ENCODE results near the gene PTCHD1. TPM values are rescaled to one million over a fixed set of nuclear protein-coding genes. Genes with fewer than 3 reads are reported as not detected.

PTCHD1 gene
- total and polyA plus RNA-seq, 3 donors from 2014 or later = 0.28 to 1.6 (median 0.94) TPM

GRCh38 chrX:23403849-23404248 lies 69.2 kb downstream of the PTCHD1 start:
- Histone ChIP-seq H3K27ac (no peak overlapping the region), H3K4me1 (no peaks in the 10 kb centered on the region), H3K4me3 (no peak overlapping the region), H3K9me3 (no peaks in the 10 kb centered on the region), H3K27me3 (no peaks in the 10 kb centered on the region), H3K36me3 (ENCODE audit: low read depth, missing control alignments) (no peaks in the 10 kb centered on the region)
- intact Hi-C loops (cut with DNase I; ENCODE audit: low total_unique reads) = no loop called here
- 71 to 74% methylated on average over 6 of the region's 6 CpGs for whole genome bisulfite sequencing, 2 donors
- DNase-seq = no peak
- no peak for TF ChIP-seq POLR2A (IDR thresholded peaks at IDR 0.05)
- TF ChIP-seq, protein P1, sequence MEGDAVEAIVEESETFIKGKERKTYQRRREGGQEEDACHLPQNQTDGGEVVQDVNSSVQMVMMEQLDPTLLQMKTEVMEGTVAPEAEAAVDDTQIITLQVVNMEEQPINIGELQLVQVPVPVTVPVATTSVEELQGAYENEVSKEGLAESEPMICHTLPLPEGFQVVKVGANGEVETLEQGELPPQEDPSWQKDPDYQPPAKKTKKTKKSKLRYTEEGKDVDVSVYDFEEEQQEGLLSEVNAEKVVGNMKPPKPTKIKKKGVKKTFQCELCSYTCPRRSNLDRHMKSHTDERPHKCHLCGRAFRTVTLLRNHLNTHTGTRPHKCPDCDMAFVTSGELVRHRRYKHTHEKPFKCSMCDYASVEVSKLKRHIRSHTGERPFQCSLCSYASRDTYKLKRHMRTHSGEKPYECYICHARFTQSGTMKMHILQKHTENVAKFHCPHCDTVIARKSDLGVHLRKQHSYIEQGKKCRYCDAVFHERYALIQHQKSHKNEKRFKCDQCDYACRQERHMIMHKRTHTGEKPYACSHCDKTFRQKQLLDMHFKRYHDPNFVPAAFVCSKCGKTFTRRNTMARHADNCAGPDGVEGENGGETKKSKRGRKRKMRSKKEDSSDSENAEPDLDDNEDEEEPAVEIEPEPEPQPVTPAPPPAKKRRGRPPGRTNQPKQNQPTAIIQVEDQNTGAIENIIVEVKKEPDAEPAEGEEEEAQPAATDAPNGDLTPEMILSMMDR (IDR thresholded peaks at IDR 0.05) = no peak

- Histone ChIP-seq H3K27ac (no peak overlapping the region), H3K36me3 (ENCODE audit: low read depth, missing control alignments) (no peaks in the 10 kb centered on the region), H3K9me3 (no peaks in the 10 kb centered on the region), H3K4me3 (no peak overlapping the region), H3K27me3 (no peaks in the 10 kb centered on the region), H3K4me1 (no peaks in the 10 kb centered on the region)
- WGBS, 2 donors = 70 to 85% methylated on average over 1 of the region's 1 CpG
- no peak for DNase-seq
- intact Hi-C loops (cut with DNase I; ENCODE audit: low total_unique reads) = no loop called here
- TF ChIP-seq, protein P1 (IDR thresholded peaks at IDR 0.05) = no peak
- TF ChIP-seq POLR2A (IDR thresholded peaks at IDR 0.05) = no peak
These were observed 88.3 kb downstream of the PTCHD1 start for GRCh38 chrX:23422912-23423311.

DNA sequence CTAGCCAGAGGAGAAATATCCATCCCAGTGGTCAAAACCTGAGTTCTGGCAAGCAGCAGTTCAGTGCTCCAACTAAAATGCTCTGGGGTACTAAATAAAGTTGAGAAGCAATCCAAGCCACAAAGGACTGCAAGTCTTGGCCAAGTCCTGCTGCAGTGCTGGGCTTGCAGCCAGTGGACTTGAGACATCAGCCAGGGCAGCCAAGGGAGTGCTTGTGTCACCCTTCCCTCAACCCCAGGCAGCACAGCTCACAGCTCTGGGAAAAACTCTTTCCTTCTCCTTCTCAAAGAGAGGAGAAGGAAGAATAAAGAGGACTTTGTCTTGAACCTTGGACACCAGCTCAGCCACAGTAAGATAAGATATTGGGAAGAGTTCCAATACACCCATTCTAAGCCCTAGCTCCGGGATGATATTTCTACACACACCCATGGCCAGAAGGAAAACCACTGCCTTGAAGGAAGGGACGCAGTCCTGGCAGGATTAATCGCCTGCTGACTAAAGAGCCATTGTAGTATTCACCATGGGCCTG lies 99.8 kb downstream of the PTCHD1 start:
- intact Hi-C loops (cut with DNase I; ENCODE audit: low total_unique reads) = no loop called here
- WGBS, 2 donors = 32% methylated on average over 3 of the region's 3 CpGs; no CpG with 5 or more reads in 1 of the 2 donors
- Histone ChIP-seq H3K4me3 (no peak overlapping the region), H3K9me3 (no peaks in the 10 kb centered on the region), H3K36me3 (ENCODE audit: low read depth, missing control alignments) (no peaks in the 10 kb centered on the region), H3K4me1 (peaks cover 5% of the 10 kb centered on the region), H3K27ac (no peak overlapping the region), H3K27me3 (no peaks in the 10 kb centered on the region)
- TF ChIP-seq, protein P1 (IDR thresholded peaks at IDR 0.05) = no peak
- no peak for TF ChIP-seq POLR2A (IDR thresholded peaks at IDR 0.05)
- peak; percentile 85 for DNase-seq

DNA sequence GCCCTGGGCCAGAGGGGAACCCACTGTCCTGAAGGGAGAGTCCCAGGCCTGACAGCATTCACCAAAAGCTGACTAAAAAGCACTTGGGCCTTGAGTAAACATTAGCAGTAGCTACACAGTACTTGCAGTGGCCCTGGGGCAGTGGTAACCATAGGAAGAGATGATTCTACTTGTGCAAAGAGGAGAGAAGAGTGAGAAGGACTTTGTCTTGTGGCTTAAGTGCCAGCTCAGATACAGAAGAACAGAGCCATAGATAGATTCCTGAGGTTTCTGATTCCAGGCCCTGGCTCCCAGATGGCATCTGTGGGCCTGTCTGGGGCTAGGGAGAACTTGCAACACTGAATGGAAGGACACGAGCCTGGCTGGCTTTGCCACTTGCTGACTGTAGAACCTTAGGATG lies 100.5 kb downstream of the PTCHD1 start:
- no peak overlapping the region for H3K27ac ChIP-seq
- H3K36me3 ChIP-seq (ENCODE audit: low read depth, missing control alignments) = no peaks in the 10 kb centered on the region
- H3K9me3 ChIP-seq = no peaks in the 10 kb centered on the region
- H3K4me3 ChIP-seq = no peak overlapping the region
- no peaks in the 10 kb centered on the region for H3K27me3 ChIP-seq
- intact Hi-C loops (cut with DNase I; ENCODE audit: low total_unique reads) = no loop called here
- DNase-seq = no peak
- TF ChIP-seq POLR2A (IDR thresholded peaks at IDR 0.05) = no peak
- TF ChIP-seq, protein P1 (IDR thresholded peaks at IDR 0.05) = no peak
- WGBS, 2 donors = 40 to 100% methylated on average over 1 of the region's 1 CpG
- peaks cover 5% of the 10 kb centered on the region for H3K4me1 ChIP-seq

GRCh38 chrX:23435575-23435974 lies 100.9 kb downstream of the PTCHD1 start:
- TF ChIP-seq POLR2A (IDR thresholded peaks at IDR 0.05) = no peak
- TF ChIP-seq, protein P1 (IDR thresholded peaks at IDR 0.05) = no peak
- intact Hi-C loops (cut with DNase I; ENCODE audit: low total_unique reads) = no loop called here
- H3K27ac ChIP-seq = no peak overlapping the region

More at GRCh38 chrX:23435575-23435974, 100.9 kb downstream of the PTCHD1 start:
- DNase-seq = no peak
- Histone ChIP-seq H3K27me3 (no peaks in the 10 kb centered on the region), H3K36me3 (ENCODE audit: low read depth, missing control alignments) (no peaks in the 10 kb centered on the region), H3K4me1 (peaks cover 5% of the 10 kb centered on the region), H3K9me3 (no peaks in the 10 kb centered on the region), H3K4me3 (no peak overlapping the region)
- WGBS, 2 donors = 96% methylated on average over 2 of the region's 2 CpGs; no CpG with 5 or more reads in 1 of the 2 donors

Data from testis (tissue), 3 donors.